HG03520 (cell line): Measurements from ENCODE around the gene GRIA3.
A peak's percentile ranks its signal among the peaks of the same experiment; 100 is the strongest.
"Not testable (repeated sequence)": the region's sequence is repeated elsewhere in the genome, so short reads cannot be mapped to it uniquely, and the experiment has no call there.

Source experiments
- ATAC-seq: cut with Tn5 transposase; IDR thresholded peaks from one replicate; pipeline ENCODE4 v1.9.1; 2021; ENCODE audit warnings: mild to moderate bottlenecking, moderate library complexity; ENCODE audit not compliant: unreplicated experiment

Gene GRIA3

DNA sequence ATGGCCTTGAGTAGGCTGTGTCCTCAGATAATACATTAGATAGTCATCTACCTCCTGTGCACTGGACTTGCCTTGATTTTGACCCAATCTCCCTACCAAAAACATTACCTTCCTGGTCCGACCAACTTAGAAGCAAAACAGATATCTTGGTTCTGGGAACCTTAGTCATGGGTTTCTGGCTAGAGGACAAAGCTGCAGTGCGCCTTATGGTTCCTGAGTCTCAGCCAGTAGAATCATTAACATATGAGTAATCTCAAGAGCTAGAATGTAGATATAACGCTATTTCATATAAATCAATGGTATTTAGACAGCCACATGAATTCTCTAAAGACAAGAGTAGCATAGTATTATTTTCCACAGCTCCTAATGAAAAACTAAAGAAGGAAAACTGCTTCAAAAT, 83.1 kb downstream of the GRIA3 start:
- ATAC-seq: no peak

GRCh38 chrX:123271902-123272301, 87.8 kb downstream of the GRIA3 start:
- no peak for ATAC-seq

GRCh38 chrX:123272630-123273029, 88.6 kb downstream of the GRIA3 start:
- no peak for ATAC-seq

DNA sequence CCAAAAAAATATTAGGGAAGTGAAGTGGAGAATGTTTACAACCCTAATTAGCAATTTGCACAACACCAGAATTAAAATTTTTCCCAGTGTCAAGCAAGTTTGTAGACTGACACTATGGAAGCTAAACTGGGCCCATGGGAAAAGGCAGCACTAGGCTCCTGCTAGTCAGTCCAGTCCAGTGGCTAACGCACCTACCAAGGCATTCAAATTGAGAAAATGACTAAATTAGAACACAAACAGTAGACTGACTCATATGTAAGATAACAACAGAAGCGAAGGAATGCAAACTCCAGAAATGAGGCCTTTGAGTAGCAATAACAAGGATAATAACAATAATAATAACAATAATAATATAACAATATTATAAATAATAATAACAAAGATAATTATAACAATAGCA, 90.7 kb downstream of the GRIA3 start:
- ATAC-seq: no peak

DNA sequence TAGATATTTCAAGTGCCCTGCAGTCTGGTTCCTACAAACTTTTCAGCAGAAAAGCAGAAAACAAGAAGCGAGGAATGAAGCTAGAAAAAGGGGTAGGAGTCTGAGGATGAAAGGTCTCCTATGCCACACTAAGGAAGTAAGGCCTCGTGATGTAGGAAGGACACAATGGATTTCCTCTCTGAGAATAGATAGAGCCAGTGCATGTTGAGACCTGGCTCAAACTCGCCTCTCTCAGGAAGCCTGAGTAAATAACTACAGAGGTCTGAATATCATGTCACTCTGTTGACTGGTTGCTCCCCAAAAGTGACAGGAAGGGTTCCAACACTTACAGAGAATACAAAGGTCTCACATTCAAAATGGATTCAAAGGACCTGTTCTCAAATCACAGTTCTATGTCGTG, 93.3 kb downstream of the GRIA3 start:
- ATAC-seq: no peak

- peak; percentile 59 for ATAC-seq
These were observed 93.7 kb downstream of the GRIA3 start for GRCh38 chrX:123277821-123278220.

- no peak for ATAC-seq
These were observed 98.2 kb downstream of the GRIA3 start for GRCh38 chrX:123282241-123282640.

GRCh38 chrX:123283407-123283806, 99.3 kb downstream of the GRIA3 start:
- not testable (repeated sequence) for ATAC-seq

GRCh38 chrX:123291623-123292022, 107.5 kb downstream of the GRIA3 start:
- ATAC-seq: no peak

DNA sequence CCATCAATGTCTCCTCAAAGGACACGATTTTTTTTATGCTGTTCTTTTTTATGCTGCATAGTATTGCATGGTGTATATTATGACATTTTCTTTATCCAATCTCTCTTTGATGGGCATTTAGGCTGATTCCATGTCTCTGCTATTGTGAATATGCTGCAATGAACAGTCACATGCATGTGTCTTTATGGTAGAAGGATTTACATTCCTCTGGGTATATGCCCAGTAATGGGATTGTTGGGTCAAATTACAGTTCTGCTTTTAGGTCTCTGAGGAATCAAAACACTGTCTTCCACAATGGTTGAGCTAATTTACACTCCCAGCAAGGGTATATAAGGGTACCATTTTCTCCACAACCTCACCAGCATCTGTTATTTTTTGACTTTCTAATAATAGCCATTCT, 113.9 kb downstream of the GRIA3 start:
- ATAC-seq: no peak

- no peak for ATAC-seq
These were observed 119.4 kb downstream of the GRIA3 start for GRCh38 chrX:123303429-123303828.

- ATAC-seq: no peak
These were observed 124.6 kb downstream of the GRIA3 start for GRCh38 chrX:123308658-123309057.

- no peak for ATAC-seq
These were observed 126.0 kb downstream of the GRIA3 start for GRCh38 chrX:123310112-123310511.

- no peak for ATAC-seq
These were observed 127.4 kb downstream of the GRIA3 start for GRCh38 chrX:123311486-123311885.

DNA sequence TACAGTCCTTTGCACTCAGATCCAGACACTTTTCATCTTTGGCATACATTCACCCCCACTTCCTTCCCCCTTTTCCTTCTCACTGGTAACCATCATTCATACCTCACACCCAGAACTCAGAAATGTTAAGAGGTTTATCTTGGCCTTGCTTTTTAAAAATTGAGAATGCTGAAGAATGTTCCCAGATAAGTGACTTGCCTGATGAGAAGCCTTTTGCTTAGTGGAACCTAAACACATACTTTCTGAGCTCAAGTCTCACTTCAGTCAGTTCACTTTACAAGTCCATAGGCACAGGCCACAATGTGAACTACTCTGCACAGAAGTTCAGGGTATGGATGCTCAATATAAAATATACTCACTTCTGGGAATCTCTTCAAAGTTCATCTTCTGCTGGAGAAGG, 129.4 kb downstream of the GRIA3 start:
- ATAC-seq: no peak

DNA sequence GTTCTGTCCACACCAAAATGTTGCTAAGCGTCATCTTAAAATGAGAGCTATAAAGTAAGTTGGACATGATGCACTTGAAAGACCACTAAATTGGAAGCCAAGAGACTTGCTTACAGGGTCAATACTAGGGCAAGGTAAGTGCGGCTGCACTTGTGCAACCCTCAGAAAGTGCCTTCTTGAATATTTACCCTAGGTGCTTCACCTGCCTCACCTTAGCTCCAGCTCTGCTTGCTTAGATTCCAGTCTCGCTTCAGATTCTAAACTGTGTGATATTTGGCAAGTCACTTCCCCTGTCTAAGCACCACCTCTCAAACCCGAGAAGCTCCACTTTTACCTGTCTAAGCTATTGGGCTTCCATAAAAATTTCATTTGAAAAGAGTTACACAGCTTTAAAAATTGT, 136.5 kb downstream of the GRIA3 start:
- no peak for ATAC-seq

DNA sequence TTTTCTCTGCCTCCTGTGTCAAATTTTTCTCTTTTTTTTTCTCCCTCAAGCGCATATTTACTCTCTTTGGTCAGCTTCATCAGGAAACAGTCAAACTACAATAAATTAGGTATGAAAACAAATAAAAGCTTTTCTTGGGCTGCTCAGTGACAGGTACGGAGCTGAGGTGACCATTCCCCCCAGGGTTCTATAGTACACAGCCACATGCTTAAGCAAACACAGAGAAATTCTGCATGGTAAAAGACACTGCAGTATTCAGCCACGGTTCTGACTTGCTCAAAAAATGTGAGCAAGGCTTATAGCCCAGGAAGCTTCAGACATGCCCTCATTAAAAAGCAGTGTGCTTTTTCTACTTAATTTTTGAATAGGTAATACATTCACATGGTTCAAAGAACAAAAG, 138.5 kb downstream of the GRIA3 start:
- no peak for ATAC-seq

DNA sequence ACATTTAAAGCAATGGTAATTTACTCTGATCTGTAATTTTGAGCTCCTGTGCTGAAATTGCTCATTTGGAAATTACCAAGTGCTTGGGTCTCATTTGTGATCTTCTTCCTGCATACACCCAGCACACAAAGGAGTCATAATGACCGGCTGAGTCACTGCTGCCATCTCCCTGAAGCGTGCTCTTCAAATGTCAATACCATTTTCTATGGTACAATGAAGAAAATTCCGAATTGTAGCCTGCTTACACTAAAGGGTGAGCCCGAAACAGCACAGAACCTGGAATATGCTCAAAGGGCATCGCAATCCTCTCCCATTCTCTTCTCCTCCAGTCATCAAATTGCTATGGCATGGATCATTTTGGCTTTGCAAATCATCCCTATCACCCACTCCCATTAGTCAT, 140.5 kb downstream of the GRIA3 start:
- ATAC-seq: no peak

DNA sequence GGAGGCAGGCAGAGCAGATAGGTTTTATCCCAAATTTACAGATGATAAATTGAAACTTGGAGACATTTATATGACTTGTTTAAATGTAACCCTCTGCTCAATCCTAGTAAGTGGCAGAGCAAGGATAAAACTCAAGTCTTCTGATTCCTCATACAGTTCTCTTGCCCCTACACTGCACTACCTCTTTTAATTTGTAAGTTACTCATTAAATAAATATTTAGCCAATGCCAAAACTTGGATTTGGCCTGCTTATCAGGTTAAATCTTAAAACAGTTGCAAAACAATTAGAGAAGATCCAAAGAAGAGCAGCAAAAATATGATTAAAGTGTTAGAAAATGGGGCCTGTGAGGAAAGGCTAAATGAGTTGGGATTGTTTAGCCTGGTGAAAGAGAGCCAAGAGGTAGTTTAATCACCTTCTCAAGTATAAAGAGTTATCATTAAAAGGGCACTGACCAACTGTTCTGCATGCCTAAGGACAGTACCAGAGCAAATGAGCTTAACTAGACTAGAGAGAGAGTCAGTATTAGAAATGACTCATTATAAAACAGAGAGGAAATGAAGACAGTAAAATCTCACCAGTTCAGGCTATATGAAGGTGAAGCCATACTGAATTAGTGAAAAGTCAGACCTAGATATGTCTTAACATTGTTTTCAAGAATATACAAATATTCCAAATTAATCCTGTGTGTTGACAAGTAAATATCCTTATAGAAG, 146.3 kb downstream of the GRIA3 start:
- ATAC-seq: peak; percentile 86

DNA sequence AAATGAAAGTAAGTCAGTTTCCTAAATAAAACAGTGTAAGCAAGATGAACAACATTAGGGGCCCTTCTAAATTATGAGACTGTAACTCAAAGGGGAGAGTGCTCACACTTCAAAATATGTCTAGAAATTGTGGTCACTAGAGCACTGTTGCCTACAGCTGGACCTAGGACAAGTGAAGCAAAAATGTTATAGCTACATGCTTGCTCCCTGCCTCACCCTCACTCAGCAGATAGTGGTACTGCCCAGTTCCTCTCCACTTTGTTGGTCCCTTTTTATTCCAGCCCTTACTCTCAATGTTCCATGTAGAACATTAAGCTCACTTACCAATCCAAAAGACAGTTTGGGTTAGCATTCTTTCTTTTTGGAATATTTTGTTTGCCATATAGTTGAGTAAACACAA, 147.3 kb downstream of the GRIA3 start:
- no peak for ATAC-seq

- no peak for ATAC-seq
These were observed 147.8 kb downstream of the GRIA3 start for GRCh38 chrX:123331859-123332258.

DNA sequence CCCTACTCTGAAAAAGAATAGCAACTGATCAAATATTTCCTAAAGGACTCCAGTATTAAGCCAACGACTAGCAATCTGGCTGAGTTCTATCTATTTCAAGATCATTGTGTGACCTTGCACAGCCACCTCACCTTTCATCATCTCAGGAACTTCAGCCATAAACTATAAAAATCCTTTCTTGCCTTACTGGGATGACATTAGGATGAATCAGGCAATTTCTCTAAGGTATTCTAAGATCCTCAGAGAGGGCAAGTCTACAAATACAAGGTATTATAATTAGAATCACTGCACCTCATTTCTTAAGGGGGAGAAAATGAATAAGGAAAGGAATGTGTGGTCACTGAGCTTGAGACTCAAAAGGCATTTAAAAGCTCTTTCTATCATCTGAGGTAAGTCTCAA, 152.6 kb downstream of the GRIA3 start:
- no peak for ATAC-seq

DNA sequence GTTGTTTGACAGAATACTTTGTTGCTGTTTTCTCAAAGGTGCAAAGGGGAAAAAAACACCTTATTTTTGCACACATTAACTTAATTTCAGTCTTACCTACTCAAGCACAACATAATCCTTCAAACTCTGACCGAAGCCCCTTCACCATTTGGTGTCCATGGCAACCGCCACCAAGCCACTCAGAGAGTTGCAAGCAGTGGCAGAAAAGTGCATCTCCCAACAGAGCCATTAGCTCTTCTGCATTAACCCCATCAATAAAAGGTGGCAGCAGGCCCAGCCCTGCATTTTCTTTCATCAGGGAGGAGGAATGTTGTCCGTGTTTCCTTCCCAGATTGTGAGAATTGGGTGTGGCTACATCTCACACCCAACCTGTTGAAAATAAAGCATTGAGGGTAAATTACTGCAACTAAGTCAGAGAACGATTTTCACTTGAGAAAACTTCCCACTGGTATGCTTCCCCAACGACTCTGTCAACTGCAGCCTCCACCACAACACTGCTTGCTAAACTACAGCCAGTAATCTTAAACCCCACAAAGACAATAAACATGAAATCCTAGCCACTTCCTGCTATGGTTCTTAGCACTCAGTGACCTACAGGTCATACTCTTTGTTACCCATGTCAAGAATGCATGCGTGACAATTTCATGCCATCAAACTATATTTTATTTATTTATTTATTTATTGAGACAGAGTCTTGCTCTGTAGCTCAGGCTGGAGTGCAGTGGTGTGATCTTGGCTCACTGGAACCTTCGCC, 154.0 kb downstream of the GRIA3 start:
- no peak for ATAC-seq
